ENCODE measurements around the gene ANKRD33.

Gene ANKRD33

GRCh38 chr12:51865757-51866270 lies 22.1 kb upstream of the ANKRD33 start:
- no peak overlapping the region for H3K9ac ChIP-seq (ENCODE audit: low read length)

GRCh38 chr12:51866324-51866723 lies 21.6 kb upstream of the ANKRD33 start:
- no peak for TF ChIP-seq EZH2 (optimal IDR thresholded peaks at IDR 0.05; ENCODE audit: low read depth, low read length)
- no peak for TF ChIP-seq CTCF (IDR thresholded peaks at IDR 0.05; ENCODE audit: low read length)
- no peak for TF ChIP-seq EZH2phosphoT487 (IDR thresholded peaks at IDR 0.05; ENCODE audit: low read length)
- peaks cover 74% of the 10 kb centered on the region for H3K27me3 ChIP-seq (replicated peaks; ENCODE audit: insufficient read depth, low read length)

More at GRCh38 chr12:51865757-51866270, 22.1 kb upstream of the ANKRD33 start:
- H3K4me3 ChIP-seq (ENCODE audit: low read length): no peak overlapping the region
- H3K9me3 ChIP-seq (replicated peaks; ENCODE audit: insufficient read depth, low read length): no peaks in the 10 kb centered on the region
- H3K36me3 ChIP-seq (replicated peaks; ENCODE audit: insufficient read depth, low read length): no peaks in the 10 kb centered on the region
- TF ChIP-seq CTCF (IDR thresholded peaks at IDR 0.05; ENCODE audit: low read length) (no peak), EZH2phosphoT487 (IDR thresholded peaks at IDR 0.05; ENCODE audit: low read length) (no peak), EZH2 (optimal IDR thresholded peaks at IDR 0.05; ENCODE audit: low read depth, low read length) (no peak)
- H2AFZ ChIP-seq (ENCODE audit: low read length): no peak overlapping the region
- H3F3A ChIP-seq (ENCODE audit: insufficient read depth, low read length): no peaks in the 10 kb centered on the region
- no peak overlapping the region for H3K27ac ChIP-seq (ENCODE audit: low read length)
- no peak overlapping the region for H3K4me2 ChIP-seq (ENCODE audit: low read depth, low read length)
- no peaks in the 10 kb centered on the region for H3K79me2 ChIP-seq (ENCODE audit: low read length)
- no peaks in the 10 kb centered on the region for H3K4me1 ChIP-seq (ENCODE audit: low read length)
- peaks cover 78% of the 10 kb centered on the region for H3K27me3 ChIP-seq (replicated peaks; ENCODE audit: insufficient read depth, low read length)
- no peaks in the 10 kb centered on the region for H4K20me1 ChIP-seq (ENCODE audit: insufficient read depth, low read length)
- no peaks in the 10 kb centered on the region for H3K9me2 ChIP-seq (replicated peaks; ENCODE audit: insufficient read depth, low read length)
- DNase-seq: no peak

GRCh38 chr12:51866762-51867161 lies 21.1 kb upstream of the ANKRD33 start:
- no peak for TF ChIP-seq CTCF (IDR thresholded peaks at IDR 0.05; ENCODE audit: low read length)
- TF ChIP-seq EZH2phosphoT487 (IDR thresholded peaks at IDR 0.05; ENCODE audit: low read length): no peak
- no peak for TF ChIP-seq EZH2 (optimal IDR thresholded peaks at IDR 0.05; ENCODE audit: low read depth, low read length)
- Histone ChIP-seq H3K36me3 (replicated peaks; ENCODE audit: insufficient read depth, low read length) (no peaks in the 10 kb centered on the region), H2AFZ (ENCODE audit: low read length) (no peak overlapping the region), H3K79me2 (ENCODE audit: low read length) (no peaks in the 10 kb centered on the region), H3K4me3 (ENCODE audit: low read length) (no peak overlapping the region), H3F3A (ENCODE audit: insufficient read depth, low read length) (no peaks in the 10 kb centered on the region), H3K9me2 (replicated peaks; ENCODE audit: insufficient read depth, low read length) (no peaks in the 10 kb centered on the region), H3K4me2 (ENCODE audit: low read depth, low read length) (no peak overlapping the region), H3K27me3 (replicated peaks; ENCODE audit: insufficient read depth, low read length) (peaks cover 69% of the 10 kb centered on the region), H3K9me3 (replicated peaks; ENCODE audit: insufficient read depth, low read length) (no peaks in the 10 kb centered on the region), H3K9ac (ENCODE audit: low read length) (no peak overlapping the region), H3K27ac (ENCODE audit: low read length) (no peak overlapping the region), H4K20me1 (ENCODE audit: insufficient read depth, low read length) (no peaks in the 10 kb centered on the region), H3K4me1 (ENCODE audit: low read length) (no peaks in the 10 kb centered on the region)
- DNase-seq: no peak

More at GRCh38 chr12:51866324-51866723, 21.6 kb upstream of the ANKRD33 start:
- Histone ChIP-seq H2AFZ (ENCODE audit: low read length) (no peak overlapping the region), H4K20me1 (ENCODE audit: insufficient read depth, low read length) (no peaks in the 10 kb centered on the region), H3K9me3 (replicated peaks; ENCODE audit: insufficient read depth, low read length) (no peaks in the 10 kb centered on the region), H3K9ac (ENCODE audit: low read length) (no peak overlapping the region), H3K36me3 (replicated peaks; ENCODE audit: insufficient read depth, low read length) (no peaks in the 10 kb centered on the region), H3K4me2 (ENCODE audit: low read depth, low read length) (no peak overlapping the region), H3K9me2 (replicated peaks; ENCODE audit: insufficient read depth, low read length) (no peaks in the 10 kb centered on the region), H3K4me1 (ENCODE audit: low read length) (no peaks in the 10 kb centered on the region), H3K27ac (ENCODE audit: low read length) (no peak overlapping the region), H3F3A (ENCODE audit: insufficient read depth, low read length) (no peaks in the 10 kb centered on the region), H3K4me3 (ENCODE audit: low read length) (no peak overlapping the region), H3K79me2 (ENCODE audit: low read length) (no peaks in the 10 kb centered on the region)
- DNase-seq: no peak
